Tibial nerve (tissue), 4 donors: Measurements from ENCODE around the gene SERPINC1.

Source experiments
- CTCF ChIP-seq, 5 experiments: fragments of 200-600 bp in 3 of 5; fragments of 450-650 bp in 2 of 5; sonication (generic) in 3 of 5; IDR thresholded peaks; one replicate each; pipeline ENCODE4 v1.5.1; 2016 to 2019; ENCODE audit warnings: antibody characterized with exemption in 5 of 5, mild to moderate bottlenecking in 3 of 5, moderate library complexity in 2 of 5
- EP300 ChIP-seq, 2 donors: sonication (generic); formaldehyde crosslinking; IDR thresholded peaks; one replicate each; pipeline ENCODE4 v1.6.1; 2017; ENCODE audit warnings: antibody characterized with exemption in 2 of 2, mild to moderate bottlenecking in 1 of 2
- POLR2A ChIP-seq, 2 donors: fragments of 450-650 bp; IDR thresholded peaks; one replicate each; pipeline ENCODE4 v1.6.1; 2017; ENCODE audit warnings: antibody characterized with exemption in 2 of 2, mild to moderate bottlenecking in 2 of 2, moderate library complexity in 2 of 2

GRCh38 chr1:173893611-173894010 is 23.5 kb downstream of the SERPINC1 start:
- no peak for TF ChIP-seq POLR2A (IDR thresholded peaks at IDR 0.05)
- no peak for TF ChIP-seq CTCF (IDR thresholded peaks at IDR 0.05)
- no peak for TF ChIP-seq EP300 (IDR thresholded peaks at IDR 0.05)
